Parathyroid adenoma (tissue), 2 donors: ENCODE measurements around the gene FANCG.

ENCODE experiments used
- H2AFZ ChIP-seq: fragments of 300-600 bp; sonication (generic); one replicate; pipeline ENCODE4 v1.7.0; 2017; ENCODE audit warnings: antibody characterized with exemption, mild to moderate bottlenecking
- H3K27ac ChIP-seq: fragments of 300-600 bp; sonication (generic); one replicate; pipeline ENCODE4 v1.7.0; 2017
- H3K27me3 ChIP-seq: fragments of 300-600 bp; sonication (generic); one replicate; pipeline ENCODE4 v1.7.0; 2017; ENCODE audit warnings: low read length; ENCODE audit not compliant: control insufficient read depth, insufficient read depth
- H3K36me3 ChIP-seq: fragments of 300-600 bp; sonication (generic); one replicate; pipeline ENCODE4 v1.7.0; 2017; ENCODE audit warnings: low read length; ENCODE audit not compliant: control insufficient read depth, insufficient read depth
- H3K4me1 ChIP-seq: fragments of 300-600 bp; sonication (generic); one replicate; pipeline ENCODE4 v1.7.0; 2017; ENCODE audit warnings: control low read depth
- H3K4me2 ChIP-seq: fragments of 300-600 bp; sonication (generic); one replicate; pipeline ENCODE4 v1.7.0; 2017; ENCODE audit warnings: low read length
- H3K4me3 ChIP-seq: fragments of 300-600 bp; sonication (generic); one replicate; pipeline ENCODE4 v1.7.0; 2017; ENCODE audit warnings: low read depth, low read length
- H3K79me2 ChIP-seq: fragments of 300-600 bp; sonication (generic); one replicate; pipeline ENCODE4 v1.7.0; 2017; ENCODE audit warnings: control low read depth
- H3K9ac ChIP-seq: fragments of 300-600 bp; sonication (generic); one replicate; pipeline ENCODE4 v1.7.0; 2017; ENCODE audit warnings: mild to moderate bottlenecking
- H3K9me3 ChIP-seq: fragments of 300-600 bp; sonication (generic); one replicate; pipeline ENCODE4 v1.7.0; 2017; ENCODE audit warnings: low read length; ENCODE audit not compliant: control insufficient read depth
- CTCF ChIP-seq: fragments of 300-600 bp; sonication (generic); IDR thresholded peaks from one replicate; pipeline ENCODE4 v1.7.0; 2017; ENCODE audit warnings: antibody characterized with exemption, mild to moderate bottlenecking
- donor health status: primary hyperparathyroidism.

FANCG gene

GRCh38 chr9:35102769-35103659 is 23.3 kb upstream of the FANCG start, which contains the start of gene STOML2:
TSS of gene STOML2 (minus strand) at chr9:35103131. CDS start at chr9:35103094, 37 bp downstream.
- Histone ChIP-seq H3K9me3 (no peaks in the 10 kb centered on the region), H3K79me2 (peaks cover 3% of the 10 kb centered on the region), H3K27ac (peak within 1 kb of the TSS; percentile 84), H3K4me3 (peak within 1 kb of the TSS; percentile 68), H3K4me1 (peaks cover 9% of the 10 kb centered on the region), H3K9ac (peak within 1 kb of the TSS; percentile 28), H3K4me2 (peak within 1 kb of the TSS; percentile 74), H3K36me3 (no peaks in the 10 kb centered on the region), H3K27me3 (no peaks in the 10 kb centered on the region), H2AFZ (peak within 1 kb of the TSS; percentile 89)
- TF ChIP-seq CTCF, result no peak

DNA sequence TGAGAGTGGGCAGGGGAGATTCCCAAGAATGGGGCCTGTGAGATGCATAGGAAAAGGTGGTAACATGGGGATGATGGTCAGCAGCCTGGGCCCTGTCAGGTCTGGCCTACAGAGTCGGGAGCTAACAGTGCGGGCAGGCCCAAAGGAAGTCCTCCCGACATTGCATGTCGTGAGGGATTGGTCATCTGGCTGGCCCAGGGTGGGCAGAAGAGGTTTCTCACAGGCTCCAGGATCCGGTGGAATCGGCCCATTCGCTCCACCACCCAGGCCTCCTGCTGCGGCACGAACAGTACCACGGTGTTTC is 22.7 kb upstream of the FANCG start:
- Histone ChIP-seq H3K79me2 (peaks cover 3% of the 10 kb centered on the region), H3K9ac (peak overlapping the region; percentile 28), H2AFZ (peak overlapping the region; percentile 89), H3K9me3 (no peaks in the 10 kb centered on the region), H3K4me2 (peak overlapping the region; percentile 74), H3K4me3 (peak overlapping the region; percentile 68), H3K36me3 (no peaks in the 10 kb centered on the region), H3K4me1 (peaks cover 9% of the 10 kb centered on the region), H3K27me3 (no peaks in the 10 kb centered on the region), H3K27ac (peak overlapping the region; percentile 84)
- TF ChIP-seq CTCF, result no peak

- H3K4me2 ChIP-seq, result no peak overlapping the region
- H2AFZ ChIP-seq, result no peak overlapping the region
- H3K4me3 ChIP-seq, result no peak overlapping the region
- no peaks in the 10 kb centered on the region for H3K36me3 ChIP-seq
- peaks cover 6% of the 10 kb centered on the region for H3K4me1 ChIP-seq
- no peaks in the 10 kb centered on the region for H3K9me3 ChIP-seq
- H3K9ac ChIP-seq, result no peak overlapping the region
- H3K27ac ChIP-seq, result no peak overlapping the region
- no peak for TF ChIP-seq CTCF
- no peaks in the 10 kb centered on the region for H3K27me3 ChIP-seq
- peaks cover 3% of the 10 kb centered on the region for H3K79me2 ChIP-seq
Observed at GRCh38 chr9:35097573-35097972, 17.8 kb upstream of the FANCG start.

DNA sequence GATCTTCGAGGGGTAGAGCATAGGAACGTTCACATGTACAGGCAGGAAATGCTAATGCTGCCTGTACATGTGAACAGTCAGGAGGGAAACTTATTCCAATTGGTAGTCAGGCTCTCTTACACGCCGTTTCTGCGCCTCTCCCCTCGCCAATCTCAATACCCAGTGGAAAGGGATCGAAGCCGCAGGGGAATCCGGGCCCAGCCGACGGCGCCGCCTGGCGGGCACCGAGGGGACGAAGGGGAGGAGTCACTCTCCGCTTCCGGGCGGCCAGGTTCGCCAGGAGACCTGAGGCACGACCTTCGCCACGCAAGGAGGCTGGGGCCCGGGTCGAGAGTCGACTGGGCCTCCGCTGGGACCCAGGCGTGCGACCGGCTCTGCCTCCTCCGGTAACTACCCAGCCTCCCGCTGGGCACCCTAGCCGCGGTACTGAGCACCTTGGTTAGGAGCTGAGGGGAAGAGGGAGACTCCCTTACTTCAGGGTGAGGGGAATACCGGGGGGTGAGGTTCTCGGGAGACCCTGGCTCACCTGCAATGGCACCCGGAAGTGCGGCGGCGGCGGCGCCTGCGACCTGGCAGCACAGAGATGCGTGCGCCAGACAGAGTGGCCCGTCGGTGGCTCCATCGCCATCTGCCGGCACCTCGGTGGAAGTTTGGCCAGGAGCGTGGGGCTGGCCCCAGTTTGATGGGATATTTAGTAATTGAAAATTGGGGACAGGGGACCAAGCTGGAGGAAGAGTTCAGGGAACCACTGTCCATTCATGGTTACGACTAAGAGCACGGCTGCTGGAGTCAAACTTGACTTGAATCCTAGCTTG is 16.5 kb upstream of the FANCG start, which contains the start of gene PIGO:
Gene PIGO (minus strand): TSS at position 557 of the 815 bp plus-strand sequence. CDS start 1,026 bp downstream, outside the sequence.
- H3K27ac ChIP-seq, result peak within 1 kb of the TSS; percentile 95
- peak; percentile 50 for TF ChIP-seq CTCF
- no peaks in the 10 kb centered on the region for H3K9me3 ChIP-seq
- H2AFZ ChIP-seq, result peak within 1 kb of the TSS; percentile 80
- H3K79me2 ChIP-seq, result no peaks in the 10 kb centered on the region
- H3K4me1 ChIP-seq, result peaks cover 2% of the 10 kb centered on the region
- no peaks in the 10 kb centered on the region for H3K36me3 ChIP-seq
- H3K9ac ChIP-seq, result peak within 1 kb of the TSS; percentile 68
- no peaks in the 10 kb centered on the region for H3K27me3 ChIP-seq
- H3K4me2 ChIP-seq, result peak within 1 kb of the TSS; percentile 92
- H3K4me3 ChIP-seq, result peak within 1 kb of the TSS; percentile 97
